CMK (cell line): Measurements from ENCODE around the gene ACVR2B.

ENCODE experiments used
- DNase-seq: peaks from one replicate; pipeline ENCODE4 v3.0.0-alpha.2; 2010; ENCODE audit warnings: low read depth

Gene ACVR2B

GRCh38 chr3:38533285-38533976, 79.7 kb downstream of the ACVR2B start:
- DNase-seq = no peak

DNA sequence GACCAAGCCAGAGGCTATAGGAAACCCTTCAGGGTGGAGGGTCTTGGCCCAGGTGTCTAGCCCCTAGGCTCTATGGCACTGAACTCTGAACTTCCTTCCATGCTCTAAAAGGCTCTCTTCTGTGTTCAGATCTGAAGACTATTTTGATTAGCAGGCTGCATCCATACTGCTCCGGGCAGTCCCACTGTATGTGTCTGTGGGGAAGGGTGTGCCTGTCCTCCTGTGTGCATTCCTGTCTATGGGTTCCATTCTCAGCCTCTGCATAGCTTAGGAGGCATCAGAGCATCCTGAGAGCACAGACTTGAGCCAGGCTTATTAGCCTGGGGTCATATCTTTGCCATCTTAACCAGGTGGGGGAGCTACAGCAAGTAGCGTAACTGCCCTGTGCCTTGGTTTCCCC, 80.5 kb downstream of the ACVR2B start:
- DNase-seq = no peak

DNA sequence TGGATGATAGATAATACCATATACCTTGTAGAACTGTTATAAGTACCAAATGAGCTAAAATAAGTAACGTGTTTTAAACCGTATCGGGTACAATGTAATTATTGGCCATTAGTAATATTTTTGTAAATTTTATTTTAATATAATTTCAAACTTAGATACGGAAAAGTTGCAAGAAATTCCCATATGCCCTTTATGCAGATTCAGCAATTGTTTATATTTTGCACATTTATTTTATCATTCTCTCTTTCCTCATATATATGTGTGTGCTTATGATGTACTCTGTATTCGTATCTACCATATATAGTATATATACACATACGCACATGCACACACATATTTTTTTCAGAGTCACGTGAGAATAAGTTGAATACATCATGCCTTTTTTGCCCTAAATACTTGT, 80.9 kb downstream of the ACVR2B start:
- DNase-seq = no peak

GRCh38 chr3:38536671-38537070, 83.0 kb downstream of the ACVR2B start:
- no peak for DNase-seq

DNA sequence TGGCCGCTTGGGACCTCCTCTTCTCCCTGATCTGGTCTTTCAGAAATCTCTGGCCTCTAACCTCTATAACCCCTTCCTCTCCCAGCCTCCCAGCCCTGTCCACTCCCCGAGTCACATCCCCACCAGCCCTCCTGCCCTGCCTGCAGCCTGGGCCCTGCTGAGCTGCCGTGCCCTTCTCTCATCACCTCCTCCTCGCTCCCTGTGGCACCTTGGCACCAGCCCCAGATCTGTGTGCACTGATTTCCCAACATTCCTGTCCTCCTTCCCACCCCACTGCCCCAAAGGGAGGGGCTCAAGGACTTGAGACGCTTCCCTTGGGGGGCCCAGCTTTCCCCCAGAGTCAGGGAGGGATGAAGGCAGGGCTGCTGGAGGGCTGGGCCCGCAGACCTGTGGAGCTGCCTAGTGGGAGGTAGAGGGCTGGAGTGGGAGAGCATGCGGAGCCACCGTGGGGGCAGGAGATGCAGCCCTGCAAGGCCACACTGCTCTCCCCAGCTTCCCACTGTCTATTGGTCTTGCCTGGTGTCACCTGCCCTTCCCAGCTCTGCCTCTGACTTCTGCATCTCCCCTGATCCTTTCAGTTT, 85.2 kb downstream of the ACVR2B start:
- DNase-seq = no peak

DNA sequence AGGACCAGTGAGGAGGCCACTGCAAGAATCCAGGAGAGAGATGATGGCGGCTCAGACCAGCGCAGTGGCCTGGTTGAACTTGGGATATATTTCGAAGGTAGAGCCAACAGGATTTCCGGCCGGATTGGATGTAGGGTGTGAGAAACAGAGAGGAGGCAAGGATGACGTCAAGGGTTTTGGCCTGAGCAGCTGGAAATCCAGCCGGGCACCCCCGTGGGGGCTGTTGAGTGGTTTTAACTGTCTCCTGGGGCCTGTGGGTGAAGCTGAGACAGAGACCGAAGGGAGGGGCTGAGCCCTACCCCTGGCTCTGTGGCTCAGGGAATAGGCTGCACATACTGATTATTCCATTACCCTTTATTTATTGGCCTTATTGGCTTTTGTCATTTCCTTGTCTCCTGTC, 88.1 kb downstream of the ACVR2B start:
- DNase-seq = no peak
